B cell (primary cell): ENCODE results near the gene SF1. TPM values are rescaled to one million over a fixed set of nuclear protein-coding genes. Genes with fewer than 3 reads are reported as not detected.
A peak's percentile ranks its signal among the peaks of the same experiment; 100 is the strongest.

Experiments
- ATAC-seq: fragments of 200-7000 bp; cut with Tn5 transposase; one replicate; pipeline ENCODE4 v1.10.0; 2021; ENCODE audit warnings: low read depth, mild to moderate bottlenecking, moderate number of reproducible peaks, moderate library complexity
- CTCF ChIA-PET: fragments of 350-600 bp; sonication (Branson Sonifier 250); formaldehyde crosslinking; loops from one replicate; lab custom pipeline; 2021; ENCODE audit warnings: antibody characterized with exemption, inconsistent platforms; lab: Charles Lee
- POLR2A ChIA-PET: fragments of 350-600 bp; sonication (Branson Sonifier 250); formaldehyde crosslinking; loops from one replicate; lab custom pipeline; 2021; ENCODE audit warnings: antibody characterized with exemption; lab: Charles Lee
- DNase-seq: peaks from one replicate; pipeline ENCODE4 v3.0.0; 2013
- H2AFZ ChIP-seq: 2 replicates; pipeline ENCODE4 v1.6.1; 2012; ENCODE audit warnings: mild to moderate bottlenecking, low read depth, low read length; ENCODE audit not compliant: insufficient read depth, poor library complexity, severe bottlenecking
- H3K27ac ChIP-seq, 2 donors: 1 replicate in 1 of 2; 2 replicates in 1 of 2; pipeline ENCODE4 v1.5.1; 2012 to 2013; ENCODE audit warnings: low read length in 2 of 2, mild to moderate bottlenecking in 2 of 2, moderate library complexity in 1 of 2
- H3K27me3 ChIP-seq, 4 experiments: fragments of 200-600 bp in 1 of 4; sonication (generic) in 1 of 4; replicated peaks in 1 of 4; 1 replicate in 2 of 4; 2 replicates in 2 of 4; pipeline versions ENCODE4 v1.6.1 to v1.7.0; 2013 to 2016; ENCODE audit warnings: low read length in 3 of 4, mild to moderate bottlenecking in 2 of 4, mixed read lengths in 1 of 4, moderate library complexity in 1 of 4; ENCODE audit not compliant: insufficient read depth in 4 of 4, control insufficient read depth in 3 of 4; ENCODE audit errors: control extremely low read depth in 1 of 4
- H3K36me3 ChIP-seq, 2 experiments: replicated peaks in 1 of 2; 1 replicate in 1 of 2; 2 replicates in 1 of 2; pipeline versions ENCODE4 v1.6.1 to v1.7.1; 2013; ENCODE audit warnings: low read length in 1 of 2; ENCODE audit not compliant: insufficient read depth in 2 of 2, control insufficient read depth in 1 of 2; ENCODE audit errors: control extremely low read depth in 1 of 2, extremely low read depth in 1 of 2
- H3K4me1 ChIP-seq, 2 donors: fragments of 200-600 bp in 1 of 2; sonication (generic) in 1 of 2; 1 replicate in 1 of 2; 2 replicates in 1 of 2; pipeline versions ENCODE4 v1.5.1 to v1.6.1; 2013 to 2017; ENCODE audit warnings: low read length in 2 of 2; ENCODE audit not compliant: control insufficient read depth in 2 of 2, insufficient read depth in 2 of 2
- H3K4me2 ChIP-seq: replicated peaks from 2 replicates; pipeline ENCODE3; 2012; ENCODE audit warnings: mild to moderate bottlenecking, low read depth, low read length; ENCODE audit not compliant: poor library complexity, severe bottlenecking
- H3K4me3 ChIP-seq, 5 experiments: fragments of 200-600 bp in 1 of 5; sonication (generic) in 1 of 5; 1 replicate in 3 of 5; 2 replicates in 2 of 5; pipeline versions ENCODE4 v1.5.1 to v1.7.0; 2011 to 2016; ENCODE audit warnings: low read length in 4 of 5, mild to moderate bottlenecking in 4 of 5, low read depth in 2 of 5, control low read depth in 1 of 5, moderate library complexity in 1 of 5; ENCODE audit not compliant: insufficient read depth in 1 of 5; ENCODE audit errors: control extremely low read depth in 1 of 5, extremely low read depth in 1 of 5
- H3K79me2 ChIP-seq: fragments of 200-600 bp; sonication (generic); one replicate; pipeline ENCODE4 v1.6.0; 2016; ENCODE audit warnings: low read length; ENCODE audit not compliant: control insufficient read depth, insufficient read depth
- H3K9ac ChIP-seq: fragments of 200-600 bp; sonication (generic); 2 replicates; pipeline ENCODE4 v1.6.1; 2017; ENCODE audit warnings: mild to moderate bottlenecking, low read length, moderate library complexity
- H3K9me3 ChIP-seq, 3 donors: one replicate each; pipeline versions ENCODE4 v1.6.1 to v1.7.1; 2013; ENCODE audit warnings: low read length in 2 of 3; ENCODE audit not compliant: control insufficient read depth in 2 of 3, insufficient read depth in 1 of 3; ENCODE audit errors: control extremely low read depth in 1 of 3
- H4K20me1 ChIP-seq: 2 replicates; pipeline ENCODE4 v1.6.0; 2012; ENCODE audit warnings: mild to moderate bottlenecking, low read length; ENCODE audit not compliant: insufficient read depth, control insufficient read depth, poor library complexity, severe bottlenecking
- H3K27ac Mint-ChIP-seq: one replicate; pipeline ENCODE4 v1.8.0; 2021; ENCODE audit warnings: mixed read lengths
- H3K27me3 Mint-ChIP-seq: one replicate; pipeline ENCODE4 v1.8.0; 2021; ENCODE audit warnings: mixed read lengths
- H3K4me1 Mint-ChIP-seq: one replicate; pipeline ENCODE4 v1.8.0; 2021; ENCODE audit warnings: mixed read lengths
- H3K4me3 Mint-ChIP-seq: one replicate; pipeline ENCODE4 v1.8.0; 2021; ENCODE audit warnings: mixed read lengths
- H3K9me3 Mint-ChIP-seq: one replicate; pipeline ENCODE4 v1.8.0; 2022; ENCODE audit warnings: mixed read lengths; ENCODE audit not compliant: insufficient read depth
- EZH2 ChIP-seq: IDR thresholded peaks from 2 replicates; pipeline ENCODE4 v1.6.1; 2012; ENCODE audit warnings: borderline replicate concordance, low read depth, mild to moderate bottlenecking, moderate library complexity, low read length; ENCODE audit not compliant: insufficient read depth, poor library complexity, severe bottlenecking
- WGBS: methylation state at CpG from one replicate; pipeline ENCODE4 v1.1.5; 2013; ENCODE audit warnings: missing lambda C conversion rate; ENCODE audit not compliant: insufficient coverage; 5-methylcytosine and 5-hydroxymethylcytosine counted together
- intact Hi-C: fragments of 100-400 bp; cut with micrococcal nuclease; formaldehyde crosslinking; loops from one replicate; pipeline ENCODE4 v1.10.0; 2022
- polyA plus RNA-seq: library from polyadenylated mRNA; depleted of rRNA; stranded (reverse); fragments of >200 nt; gene quantifications from 2 replicates; pipeline ENCODE4 v1.2.3, GENCODE V29; 2012
- total RNA-seq, 2 donors: library from RNA; stranded (reverse); fragments of 120-200 nt in 1 of 2; gene quantifications; 1 replicate in 1 of 2; 2 replicates in 1 of 2; pipeline versions ENCODE4 v1.2.3 to v1.2.4, GENCODE V29; 2013 to 2022
- TF ChIP-seq, protein P1 (sequence below): fragments of 200-600 bp; IDR thresholded peaks from one replicate; pipeline ENCODE4 v1.8.0; 2022; ENCODE audit warnings: antibody characterized with exemption, mild to moderate bottlenecking

Gene SF1
- total and polyA plus RNA-seq, 2 donors (not counting 1 experiment from before 2014, with no cell fraction given): 369 to 931 TPM

DNA sequence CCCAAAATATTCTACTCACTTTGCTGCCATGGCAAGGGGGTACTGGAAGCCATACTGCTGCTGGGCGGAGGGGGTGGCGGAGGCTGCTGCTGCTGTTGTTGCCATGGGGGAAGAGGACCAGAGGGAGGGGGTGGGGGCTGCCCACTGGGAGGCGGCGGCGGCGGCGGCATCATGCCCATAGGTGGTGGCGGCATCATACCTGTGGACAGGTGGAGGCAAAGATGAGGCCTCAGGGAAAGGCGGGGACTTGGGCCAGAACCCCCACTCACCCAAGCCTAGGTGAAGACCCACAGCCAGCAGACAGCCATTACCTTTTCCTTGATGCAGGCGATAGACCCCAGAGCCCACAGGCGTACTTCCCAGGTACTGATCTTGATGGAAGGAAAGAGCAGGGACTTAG lies 11.5 kb downstream of the SF1 start:
- Histone ChIP-seq H3K36me3 (peaks cover 9 to 89% of the 10 kb centered on the region in 2 experiments), H3K9me3 (no peaks in the 10 kb centered on the region), H3K27ac (peak overlapping the region; percentile 64 to 75), H3K4me2 (peak overlapping the region; percentile 54), H3K9ac (no peak overlapping the region), H3K4me3 (no peak overlapping the region), H4K20me1 (peaks cover 75% of the 10 kb centered on the region), H3K79me2 (peaks cover 60% of the 10 kb centered on the region), H3K4me1 (peaks cover 85 to 99% of the 10 kb centered on the region in 2 donors), H3K27me3 (no peaks in the 10 kb centered on the region), H2AFZ (no peak overlapping the region)
- Mint-ChIP-seq H3K27ac (peak overlapping the region; percentile 92), H3K9me3 (no peaks in the 10 kb centered on the region), H3K4me3 (no peak overlapping the region), H3K4me1 (peaks cover 91% of the 10 kb centered on the region), H3K27me3 (no peaks in the 10 kb centered on the region)
- intact Hi-C loops: loop anchor here (1.0 kb wide), 1 partner anchor 24 kb away; no protein-coding TSS in a partner anchor
- ATAC-seq (no peak), DNase-seq (no peak)
- ChIA-PET POLR2A (interaction anchor here (1.2 to 2.5 kb wide), 3 partner anchors 9 to 22 kb away, joined by 3 to 10 read pairs (median 4); partner anchors contain the start of gene RASGRP2), CTCF (interaction anchor here (1.2 to 12.2 kb wide), 6 partner anchors 10 to 60 kb away, joined by 3 to 280 read pairs (median 5); partner anchors contain the start of genes RASGRP2 and SF1)
- TF ChIP-seq, protein P1, sequence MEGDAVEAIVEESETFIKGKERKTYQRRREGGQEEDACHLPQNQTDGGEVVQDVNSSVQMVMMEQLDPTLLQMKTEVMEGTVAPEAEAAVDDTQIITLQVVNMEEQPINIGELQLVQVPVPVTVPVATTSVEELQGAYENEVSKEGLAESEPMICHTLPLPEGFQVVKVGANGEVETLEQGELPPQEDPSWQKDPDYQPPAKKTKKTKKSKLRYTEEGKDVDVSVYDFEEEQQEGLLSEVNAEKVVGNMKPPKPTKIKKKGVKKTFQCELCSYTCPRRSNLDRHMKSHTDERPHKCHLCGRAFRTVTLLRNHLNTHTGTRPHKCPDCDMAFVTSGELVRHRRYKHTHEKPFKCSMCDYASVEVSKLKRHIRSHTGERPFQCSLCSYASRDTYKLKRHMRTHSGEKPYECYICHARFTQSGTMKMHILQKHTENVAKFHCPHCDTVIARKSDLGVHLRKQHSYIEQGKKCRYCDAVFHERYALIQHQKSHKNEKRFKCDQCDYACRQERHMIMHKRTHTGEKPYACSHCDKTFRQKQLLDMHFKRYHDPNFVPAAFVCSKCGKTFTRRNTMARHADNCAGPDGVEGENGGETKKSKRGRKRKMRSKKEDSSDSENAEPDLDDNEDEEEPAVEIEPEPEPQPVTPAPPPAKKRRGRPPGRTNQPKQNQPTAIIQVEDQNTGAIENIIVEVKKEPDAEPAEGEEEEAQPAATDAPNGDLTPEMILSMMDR: no peak
- 97% methylated on average over 6 of the region's 11 CpGs for WGBS

DNA sequence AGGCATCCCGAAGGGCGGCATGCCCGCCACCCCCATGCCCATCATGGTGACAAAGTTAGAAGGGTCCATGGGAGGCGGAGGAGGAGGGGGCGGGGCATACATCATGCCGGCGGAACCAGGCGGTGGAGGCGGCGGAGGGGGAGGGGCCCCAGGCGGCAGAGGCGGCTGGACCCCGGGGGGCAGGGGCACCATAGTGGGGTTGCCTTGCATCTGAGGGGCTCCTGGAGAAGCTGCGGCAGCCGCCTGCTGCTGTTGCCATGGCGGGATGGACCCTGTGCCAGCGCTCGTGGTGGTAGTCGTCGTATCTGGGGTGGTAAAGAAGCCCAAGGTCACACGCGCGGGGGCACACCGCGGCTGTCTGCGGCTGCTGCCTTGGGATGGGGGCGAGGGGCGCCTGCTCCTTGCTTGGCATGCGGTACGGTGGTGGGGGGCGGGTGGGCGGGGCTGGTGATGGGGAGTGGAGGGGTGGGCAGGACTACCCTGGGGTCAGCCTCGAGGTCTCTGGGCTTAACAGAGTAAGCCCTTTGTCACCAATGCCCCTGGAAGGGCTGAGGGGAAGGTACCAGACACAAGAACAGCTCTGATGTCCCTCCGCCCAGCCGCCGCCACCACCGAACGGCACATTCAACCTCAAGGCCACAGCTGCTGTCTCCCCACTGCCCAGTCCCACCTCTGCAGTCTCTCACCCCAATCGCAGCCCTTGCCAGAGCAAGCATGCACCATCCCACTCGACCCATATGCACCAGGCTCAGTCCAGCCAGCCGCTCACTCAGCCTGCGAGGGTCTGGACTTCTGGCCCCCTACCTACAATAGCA lies 12.3 kb downstream of the SF1 start:
- Histone ChIP-seq H4K20me1 (peaks cover 67% of the 10 kb centered on the region), H3K79me2 (peaks cover 56% of the 10 kb centered on the region)
- CTCF ChIA-PET: interaction anchor here (1.0 to 12.2 kb wide), 3 partner anchors 10 to 61 kb away, joined by 3 to 280 read pairs (median 3); partner anchors contain the start of gene RASGRP2

More for the DNA sequence above, 12.3 kb downstream of the SF1 start:
- TF ChIP-seq, protein P1: no peak
- no peak for TF ChIP-seq EZH2
- H3K27me3 Mint-ChIP-seq: no peaks in the 10 kb centered on the region
- Histone ChIP-seq H3K4me1 (peaks cover 85 to 99% of the 10 kb centered on the region in 2 donors), H3K4me3 (no peak overlapping the region), H3K4me2 (no peak overlapping the region), H3K36me3 (peaks cover 8 to 81% of the 10 kb centered on the region in 2 experiments), H3K27me3 (no peaks in the 10 kb centered on the region), H2AFZ (no peak overlapping the region), H3K9me3 (no peaks in the 10 kb centered on the region), H3K9ac (no peak overlapping the region), H3K27ac (no peak overlapping the region)
- H3K4me3 Mint-ChIP-seq: peak overlapping the region; percentile 74
- POLR2A ChIA-PET: interaction anchor here (0.9 to 8.8 kb wide), 2 partner anchors 13 to 20 kb away, joined by 4 to 175 read pairs; partner anchors contain the start of genes RASGRP2 and SF1
- H3K4me1 Mint-ChIP-seq: peaks cover 88% of the 10 kb centered on the region
- ATAC-seq (no peak), DNase-seq (no peak)
- peak overlapping the region; percentile 76 for H3K27ac Mint-ChIP-seq
- 97% methylated on average over 20 of the region's 42 CpGs for WGBS
- intact Hi-C loops: no loop called here
- no peaks in the 10 kb centered on the region for H3K9me3 Mint-ChIP-seq
